SK-N-SH (cell line): ENCODE results near the gene LMNB1.

ENCODE experiments used
- EP300 ChIP-seq, 2 experiments: IDR thresholded peaks; 2 replicates each; pipeline versions ENCODE4 v1.4.0 to v1.6.1; 2012; ENCODE audit warnings: borderline replicate concordance in 1 of 2, low read depth in 1 of 2, low read length in 1 of 2
- RFX5 ChIP-seq: IDR thresholded peaks from 2 replicates; pipeline ENCODE4 v1.6.1; 2012; ENCODE audit warnings: mild to moderate bottlenecking, improper control_type of control experiment, low read length
- TF ChIP-seq, protein P1 (sequence below): fragments of 200-600 bp; sonication (generic); IDR thresholded peaks from 2 replicates; pipeline ENCODE4 v1.6.1; 2017; ENCODE audit warnings: antibody characterized with exemption, mild to moderate bottlenecking, moderate library complexity

DNA sequence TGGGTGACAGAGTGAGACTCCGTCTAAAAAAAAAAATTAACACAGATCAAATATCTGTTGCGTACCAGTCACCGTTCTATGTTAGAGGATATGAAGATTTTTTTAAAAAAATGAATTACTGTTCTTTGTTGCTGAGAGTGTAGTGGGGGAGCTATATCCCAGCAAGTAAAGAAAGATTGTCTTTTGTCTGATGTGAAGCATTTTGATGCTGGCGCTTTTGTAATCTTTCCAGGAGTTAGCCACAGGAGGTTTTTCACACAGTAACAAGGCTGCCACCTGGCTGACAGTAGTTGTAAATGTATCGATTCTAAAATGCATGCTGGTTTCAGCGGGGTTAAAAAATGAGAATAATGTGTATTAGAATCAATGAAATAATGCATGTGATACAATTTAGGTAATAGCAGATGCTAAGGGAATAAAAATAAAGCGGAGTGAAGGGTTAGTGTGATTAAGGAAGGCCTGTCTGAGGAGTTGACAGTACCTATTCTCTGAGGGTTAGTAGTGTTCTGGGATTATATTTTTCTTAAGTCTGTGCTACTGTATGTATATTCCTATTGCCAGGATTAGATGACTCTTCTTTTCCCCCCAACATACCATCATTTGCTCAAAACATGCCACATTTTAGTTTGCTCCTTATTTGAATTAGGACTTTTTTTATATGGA is 3.4 kb downstream of the LMNB1 start:
- TF ChIP-seq, protein P1, sequence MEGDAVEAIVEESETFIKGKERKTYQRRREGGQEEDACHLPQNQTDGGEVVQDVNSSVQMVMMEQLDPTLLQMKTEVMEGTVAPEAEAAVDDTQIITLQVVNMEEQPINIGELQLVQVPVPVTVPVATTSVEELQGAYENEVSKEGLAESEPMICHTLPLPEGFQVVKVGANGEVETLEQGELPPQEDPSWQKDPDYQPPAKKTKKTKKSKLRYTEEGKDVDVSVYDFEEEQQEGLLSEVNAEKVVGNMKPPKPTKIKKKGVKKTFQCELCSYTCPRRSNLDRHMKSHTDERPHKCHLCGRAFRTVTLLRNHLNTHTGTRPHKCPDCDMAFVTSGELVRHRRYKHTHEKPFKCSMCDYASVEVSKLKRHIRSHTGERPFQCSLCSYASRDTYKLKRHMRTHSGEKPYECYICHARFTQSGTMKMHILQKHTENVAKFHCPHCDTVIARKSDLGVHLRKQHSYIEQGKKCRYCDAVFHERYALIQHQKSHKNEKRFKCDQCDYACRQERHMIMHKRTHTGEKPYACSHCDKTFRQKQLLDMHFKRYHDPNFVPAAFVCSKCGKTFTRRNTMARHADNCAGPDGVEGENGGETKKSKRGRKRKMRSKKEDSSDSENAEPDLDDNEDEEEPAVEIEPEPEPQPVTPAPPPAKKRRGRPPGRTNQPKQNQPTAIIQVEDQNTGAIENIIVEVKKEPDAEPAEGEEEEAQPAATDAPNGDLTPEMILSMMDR, result peak; percentile 82
- TF ChIP-seq EP300 (IDR thresholded peaks at IDR 0.05; ENCODE audit: borderline replicate concordance in 1 of 2, low read depth in 1 of 2, low read length in 1 of 2), result no peak
- no peak for TF ChIP-seq RFX5
